Measurements from ENCODE around the gene ANAPC1.

GRCh38 chr2:111884592-111884964 lies 585 bp upstream of the ANAPC1 start:
- TF ChIP-seq CTCF (IDR thresholded peaks at IDR 0.05), result peak in 1 of 6 experiments; percentile 16
- no peak for TF ChIP-seq POLR2A (IDR thresholded peaks at IDR 0.05)
